Parathyroid adenoma (tissue), 2 donors: ENCODE data around the gene TEKTIP1.

Source experiments
- H2AFZ ChIP-seq: fragments of 300-600 bp; sonication (generic); one replicate; pipeline ENCODE4 v1.7.0; 2017; ENCODE audit warnings: antibody characterized with exemption, mild to moderate bottlenecking
- H3K27ac ChIP-seq: fragments of 300-600 bp; sonication (generic); one replicate; pipeline ENCODE4 v1.7.0; 2017
- H3K27me3 ChIP-seq: fragments of 300-600 bp; sonication (generic); one replicate; pipeline ENCODE4 v1.7.0; 2017; ENCODE audit warnings: low read length; ENCODE audit not compliant: control insufficient read depth, insufficient read depth
- H3K36me3 ChIP-seq: fragments of 300-600 bp; sonication (generic); one replicate; pipeline ENCODE4 v1.7.0; 2017; ENCODE audit warnings: low read length; ENCODE audit not compliant: control insufficient read depth, insufficient read depth
- H3K4me1 ChIP-seq: fragments of 300-600 bp; sonication (generic); one replicate; pipeline ENCODE4 v1.7.0; 2017; ENCODE audit warnings: control low read depth
- H3K4me2 ChIP-seq: fragments of 300-600 bp; sonication (generic); one replicate; pipeline ENCODE4 v1.7.0; 2017; ENCODE audit warnings: low read length
- H3K4me3 ChIP-seq: fragments of 300-600 bp; sonication (generic); one replicate; pipeline ENCODE4 v1.7.0; 2017; ENCODE audit warnings: low read depth, low read length
- H3K79me2 ChIP-seq: fragments of 300-600 bp; sonication (generic); one replicate; pipeline ENCODE4 v1.7.0; 2017; ENCODE audit warnings: control low read depth
- H3K9ac ChIP-seq: fragments of 300-600 bp; sonication (generic); one replicate; pipeline ENCODE4 v1.7.0; 2017; ENCODE audit warnings: mild to moderate bottlenecking
- H3K9me3 ChIP-seq: fragments of 300-600 bp; sonication (generic); one replicate; pipeline ENCODE4 v1.7.0; 2017; ENCODE audit warnings: low read length; ENCODE audit not compliant: control insufficient read depth
- CTCF ChIP-seq: fragments of 300-600 bp; sonication (generic); IDR thresholded peaks from one replicate; pipeline ENCODE4 v1.7.0; 2017; ENCODE audit warnings: antibody characterized with exemption, mild to moderate bottlenecking
- donor health status: primary hyperparathyroidism.

Gene TEKTIP1

GRCh38 chr19:3497757-3498520 lies 41.0 kb upstream of the TEKTIP1 start:
- Histone ChIP-seq H3K9ac (no peak overlapping the region), H3K9me3 (no peaks in the 10 kb centered on the region), H3K79me2 (peaks cover 11% of the 10 kb centered on the region), H3K27ac (no peak overlapping the region), H2AFZ (no peak overlapping the region), H3K36me3 (no peaks in the 10 kb centered on the region), H3K4me1 (no peaks in the 10 kb centered on the region), H3K4me3 (no peak overlapping the region), H3K27me3 (no peaks in the 10 kb centered on the region), H3K4me2 (no peak overlapping the region)
- no peak for TF ChIP-seq CTCF

DNA sequence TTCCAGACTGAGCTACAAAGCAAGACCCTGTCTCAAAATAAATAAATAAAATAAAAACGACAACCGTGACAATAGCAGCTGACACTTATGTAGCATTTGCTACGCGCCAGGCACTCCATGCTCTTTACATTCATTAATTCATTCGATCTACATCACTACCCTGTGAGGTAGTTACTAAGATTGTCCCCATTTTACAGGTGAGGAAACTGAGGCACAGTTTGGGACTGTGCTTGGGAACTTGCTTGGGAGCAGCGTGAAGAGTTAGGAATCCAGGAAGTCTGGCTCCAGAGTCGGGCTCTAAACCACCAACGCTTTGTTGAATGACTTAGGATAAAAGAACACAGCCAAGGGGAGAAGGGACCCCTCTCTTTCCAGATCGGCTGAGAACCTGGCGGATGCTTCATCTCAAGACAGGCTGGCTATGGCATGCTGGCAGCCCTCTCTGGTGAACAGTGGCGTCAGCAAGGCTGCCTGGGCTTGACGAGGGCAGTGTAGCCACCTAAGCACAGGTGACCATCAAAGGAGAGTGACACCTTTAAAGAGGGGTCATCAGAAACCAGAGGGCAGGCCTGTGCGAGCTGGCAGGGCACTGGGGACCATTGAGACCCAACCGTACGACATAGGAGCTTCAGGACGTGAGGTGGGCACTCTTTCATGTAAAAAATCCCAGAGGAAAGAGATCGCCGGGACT lies 39.1 kb upstream of the TEKTIP1 start:
- no peaks in the 10 kb centered on the region for H3K27me3 ChIP-seq
- no peaks in the 10 kb centered on the region for H3K9me3 ChIP-seq
- peaks cover 11% of the 10 kb centered on the region for H3K79me2 ChIP-seq
- peak overlapping the region; percentile 94 for H2AFZ ChIP-seq
- no peak for TF ChIP-seq CTCF
- H3K36me3 ChIP-seq: no peaks in the 10 kb centered on the region
- no peak overlapping the region for H3K9ac ChIP-seq
- H3K27ac ChIP-seq: peak overlapping the region; percentile 95
- no peaks in the 10 kb centered on the region for H3K4me1 ChIP-seq
- H3K4me3 ChIP-seq: peak overlapping the region; percentile 85
- peak overlapping the region; percentile 99 for H3K4me2 ChIP-seq

- no peaks in the 10 kb centered on the region for H3K36me3 ChIP-seq
- peaks cover 12% of the 10 kb centered on the region for H3K79me2 ChIP-seq
- H3K27me3 ChIP-seq: no peaks in the 10 kb centered on the region
- H3K4me3 ChIP-seq: peak within 1 kb of the TSS; percentile 85
- TF ChIP-seq CTCF: no peak
- H3K4me2 ChIP-seq: peak within 1 kb of the TSS; percentile 99
- H3K27ac ChIP-seq: peak within 1 kb of the TSS; percentile 95
- H3K9me3 ChIP-seq: no peaks in the 10 kb centered on the region
- peak within 1 kb of the TSS; percentile 94 for H2AFZ ChIP-seq
- H3K4me1 ChIP-seq: no peaks in the 10 kb centered on the region
- H3K9ac ChIP-seq: peak within 1 kb of the TSS; percentile 59
These were observed 38.4 kb upstream of the TEKTIP1 start, which contains the start of gene DOHH for GRCh38 chr19:3500429-3501101. DOHH (minus strand) TSS chr19:3500674; CDS start chr19:3496814, 3,860 bp downstream.

- Histone ChIP-seq H3K4me2 (no peak overlapping the region), H3K9ac (no peak overlapping the region), H3K4me3 (no peak overlapping the region), H2AFZ (no peak overlapping the region), H3K36me3 (no peaks in the 10 kb centered on the region), H3K79me2 (peaks cover 19% of the 10 kb centered on the region), H3K27me3 (no peaks in the 10 kb centered on the region), H3K27ac (no peak overlapping the region), H3K9me3 (no peaks in the 10 kb centered on the region), H3K4me1 (no peaks in the 10 kb centered on the region)
- no peak for TF ChIP-seq CTCF
These were observed 37.2 kb upstream of the TEKTIP1 start for GRCh38 chr19:3501780-3502179.
